Subcutaneous abdominal adipose tissue (tissue), 5 donors: ENCODE data around the gene IQCK.
A peak's percentile ranks its signal among the peaks of the same experiment; 100 is the strongest.
"Not testable (repeated sequence)": the region's sequence is repeated elsewhere in the genome, so short reads cannot be mapped to it uniquely, and the experiment has no call there.

Source experiments
- H3K27ac ChIP-seq: one replicate; pipeline ENCODE4 v1.7.0; 2013; ENCODE audit warnings: low read depth, mild to moderate bottlenecking, inconsistent platforms, low read length, moderate library complexity
- H3K27me3 ChIP-seq, 5 donors: one replicate each; pipeline ENCODE4 v1.7.0; 2013; ENCODE audit warnings: low read length in 5 of 5, inconsistent platforms in 1 of 5; ENCODE audit not compliant: control insufficient read depth in 5 of 5, insufficient read depth in 4 of 5
- H3K36me3 ChIP-seq, 5 donors: one replicate each; pipeline ENCODE4 v1.7.0; 2013; ENCODE audit warnings: low read length in 5 of 5; ENCODE audit not compliant: control insufficient read depth in 5 of 5, insufficient read depth in 5 of 5
- H3K4me1 ChIP-seq, 5 donors: one replicate each; pipeline ENCODE4 v1.7.0; 2013; ENCODE audit warnings: low read length in 5 of 5, mild to moderate bottlenecking in 3 of 5, moderate library complexity in 1 of 5; ENCODE audit not compliant: control insufficient read depth in 5 of 5, insufficient read depth in 5 of 5
- H3K4me3 ChIP-seq, 5 donors: one replicate each; pipeline ENCODE4 v1.7.0; 2013; ENCODE audit warnings: low read length in 5 of 5, low read depth in 1 of 5
- H3K9ac ChIP-seq, 5 donors: one replicate each; pipeline ENCODE4 v1.7.0; 2013; ENCODE audit warnings: low read length in 5 of 5, mild to moderate bottlenecking in 4 of 5, moderate library complexity in 3 of 5
- H3K9me3 ChIP-seq, 5 donors: one replicate each; pipeline ENCODE4 v1.7.0; 2013; ENCODE audit warnings: low read length in 5 of 5; ENCODE audit not compliant: control insufficient read depth in 5 of 5
- donor health status: healthy.
- donor health status: healthy.
- donor health status: healthy.
- donor health status: healthy.
- donor health status: healthy.

IQCK gene

DNA sequence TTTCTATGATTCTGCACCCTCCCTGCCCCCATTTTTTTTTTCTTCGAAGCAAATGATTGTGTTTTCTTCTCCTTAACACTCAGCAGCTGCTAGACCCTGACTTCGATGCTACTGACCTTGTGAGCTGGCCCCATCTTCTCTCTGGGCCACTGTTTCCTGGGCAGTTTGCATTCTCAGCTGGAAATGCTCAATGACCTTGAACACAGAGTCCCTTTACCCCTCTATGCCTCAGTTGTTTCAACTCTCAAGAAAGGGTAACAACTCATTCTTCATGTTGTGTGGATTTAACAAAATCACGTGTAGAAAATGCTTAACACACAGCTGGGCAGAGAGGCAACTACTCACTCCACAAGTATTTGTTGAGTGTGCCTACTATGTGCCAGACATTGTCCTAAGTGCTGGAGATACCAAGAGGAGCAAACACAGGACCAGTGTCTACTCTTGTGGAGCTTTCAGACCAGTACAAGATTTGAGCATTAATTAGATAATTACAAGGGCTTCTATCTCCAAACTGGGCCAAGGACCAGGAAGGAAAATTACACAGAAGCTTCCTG is 66.2 kb downstream of the IQCK start:
- Histone ChIP-seq H3K27ac (peak overlapping the region; percentile 57), H3K9ac (no peak overlapping the region)

DNA sequence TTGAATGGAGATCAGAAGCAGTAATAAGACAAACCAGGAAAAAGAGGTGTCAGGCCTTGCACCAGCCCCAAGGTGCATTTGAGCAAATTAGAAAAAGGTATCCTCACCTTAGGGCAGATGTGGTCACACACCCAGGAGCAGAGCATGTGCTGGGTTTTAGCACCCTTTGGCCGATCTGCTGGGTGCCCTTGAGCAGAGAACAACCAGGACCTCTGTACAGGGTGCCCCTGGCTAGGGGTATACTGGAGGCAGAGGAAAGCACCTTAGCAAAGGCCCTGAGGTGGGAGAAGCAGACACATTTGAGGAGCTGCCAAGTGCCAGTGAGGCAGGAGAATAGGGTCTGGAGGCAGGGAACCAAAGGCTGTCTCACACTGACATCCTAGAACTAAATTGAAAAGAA is 67.0 kb downstream of the IQCK start:
- no peak overlapping the region for H3K27ac ChIP-seq
- H3K4me1 ChIP-seq: peaks cover 10 to 25% (median 21%) of the 10 kb centered on the region in 5 donors
- H3K36me3 ChIP-seq: no peaks in the 10 kb centered on the region
- H3K4me3 ChIP-seq: no peak overlapping the region
- H3K27me3 ChIP-seq: peaks cover 0 to 9% (median 0%) of the 10 kb centered on the region in 5 donors
- no peaks in the 10 kb centered on the region for H3K9me3 ChIP-seq
- no peak overlapping the region for H3K9ac ChIP-seq

More for the DNA sequence above, 66.2 kb downstream of the IQCK start:
- peaks cover 0 to 9% (median 0%) of the 10 kb centered on the region in 5 donors for H3K27me3 ChIP-seq
- H3K4me3 ChIP-seq: peak overlapping the region in 1 of 5 donors; percentile 24
- no peaks in the 10 kb centered on the region for H3K9me3 ChIP-seq
- peaks cover 10 to 25% (median 21%) of the 10 kb centered on the region in 5 donors for H3K4me1 ChIP-seq
- no peaks in the 10 kb centered on the region for H3K36me3 ChIP-seq

DNA sequence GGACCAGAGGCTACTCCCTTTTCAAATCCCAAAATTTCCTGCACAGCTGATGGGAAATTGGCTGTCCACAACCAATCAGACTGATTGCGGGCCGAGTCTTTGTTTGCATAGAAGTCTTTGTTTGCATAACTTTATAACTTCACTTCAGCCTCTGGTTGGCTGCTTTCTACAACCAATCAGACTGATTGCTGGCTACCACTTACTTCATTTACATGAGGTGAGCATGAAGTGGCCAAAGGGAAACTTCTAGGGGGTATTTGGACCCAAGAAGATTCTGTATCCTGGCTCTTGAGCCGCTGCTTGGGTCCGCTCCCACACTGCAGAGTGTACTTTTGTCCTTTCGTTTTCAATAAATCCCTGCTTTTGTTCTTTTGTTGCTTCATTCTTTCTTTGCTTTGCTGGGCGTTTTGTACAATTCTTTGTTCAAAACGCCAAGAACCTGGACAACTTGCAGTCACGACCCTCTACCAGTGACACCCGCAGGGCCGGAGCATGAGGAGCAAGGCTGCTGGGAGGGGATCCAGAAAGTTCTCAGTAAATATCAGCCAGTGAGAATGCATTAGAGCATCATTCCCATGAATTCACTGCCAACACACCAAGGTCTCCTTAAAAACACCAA is 67.5 kb downstream of the IQCK start:
- no peak overlapping the region for H3K4me3 ChIP-seq
- peaks cover 10 to 25% (median 21%) of the 10 kb centered on the region in 5 donors for H3K4me1 ChIP-seq
- H3K36me3 ChIP-seq: no peaks in the 10 kb centered on the region
- H3K27ac ChIP-seq: no peak overlapping the region
- H3K9me3 ChIP-seq: no peaks in the 10 kb centered on the region
- peaks cover 0 to 9% (median 0%) of the 10 kb centered on the region in 5 donors for H3K27me3 ChIP-seq
- no peak overlapping the region for H3K9ac ChIP-seq

DNA sequence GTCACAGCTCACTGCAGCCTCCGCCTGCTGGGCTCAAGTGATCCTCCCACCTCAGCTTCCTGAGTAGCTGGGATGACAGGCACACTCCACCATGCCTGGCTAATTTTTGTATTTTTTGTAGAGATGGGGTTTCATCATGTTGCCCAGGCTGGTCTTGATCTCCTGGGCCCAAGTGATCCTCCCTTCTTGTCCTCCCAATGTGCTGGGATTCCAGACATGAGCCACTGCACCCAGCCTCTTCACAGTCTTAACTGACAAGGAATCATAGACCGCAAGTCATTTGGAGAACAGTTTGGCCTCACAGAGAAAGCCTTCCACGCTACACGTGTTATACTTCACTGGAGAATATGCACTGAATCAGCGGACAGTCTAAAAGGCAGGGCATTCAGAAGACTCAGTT is 83.3 kb downstream of the IQCK start:
- H3K9ac ChIP-seq, H3K36me3 ChIP-seq, H3K9me3 ChIP-seq, H3K27me3 ChIP-seq, H3K27ac ChIP-seq, H3K4me3 ChIP-seq: not testable (repeated sequence)
- peaks cover 0 to 18% (median 4%) of the 10 kb centered on the region in 5 donors for H3K4me1 ChIP-seq

DNA sequence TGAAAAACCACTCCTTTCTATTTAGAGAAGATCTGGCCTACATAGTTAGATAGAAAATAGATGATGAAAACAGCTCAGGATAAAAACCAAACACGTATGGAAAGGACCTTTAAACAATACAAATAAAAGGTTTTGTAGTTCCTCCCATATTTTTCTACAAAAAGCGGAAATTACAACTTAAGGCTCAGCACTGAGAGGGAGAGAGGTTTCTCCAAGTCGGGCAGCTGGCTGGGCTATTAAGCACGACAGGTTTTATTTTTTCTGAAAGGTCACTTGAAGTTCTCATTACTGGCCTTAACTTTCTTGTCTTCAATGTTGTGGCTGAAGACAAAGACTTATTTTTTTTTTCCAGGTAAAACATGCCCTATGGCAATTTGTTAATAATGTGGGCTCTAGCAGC is 83.8 kb downstream of the IQCK start:
- H3K4me3 ChIP-seq, H3K27me3 ChIP-seq, H3K9me3 ChIP-seq, H3K27ac ChIP-seq, H3K36me3 ChIP-seq, H3K9ac ChIP-seq: not testable (repeated sequence)
- peaks cover 0 to 18% (median 4%) of the 10 kb centered on the region in 5 donors for H3K4me1 ChIP-seq

DNA sequence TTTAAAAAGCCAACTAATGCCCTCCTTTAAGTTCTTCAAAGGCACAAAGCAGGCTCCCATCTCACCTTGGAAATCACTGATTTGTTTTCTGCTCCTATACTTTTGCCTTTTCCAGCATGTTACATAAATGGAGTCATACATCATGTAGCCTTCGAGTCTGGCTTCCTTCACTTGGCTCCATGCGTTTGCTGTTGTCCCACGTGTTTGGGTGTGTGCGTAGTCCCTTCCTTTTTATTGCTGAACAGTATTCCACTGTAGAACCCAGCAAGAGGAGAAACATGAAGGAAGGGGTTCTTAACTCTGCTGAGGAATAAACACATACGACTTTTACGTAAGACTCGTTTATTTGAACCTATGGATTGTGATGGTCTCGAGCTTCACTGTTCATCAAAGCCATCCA is 84.5 kb downstream of the IQCK start:
- H3K27ac ChIP-seq: peak overlapping the region; percentile 3
- peaks cover 0 to 13% (median 8%) of the 10 kb centered on the region in 5 donors for H3K9me3 ChIP-seq
- H3K9ac ChIP-seq: no peak overlapping the region
- H3K4me3 ChIP-seq: no peak overlapping the region
- peaks cover 0 to 4% (median 0%) of the 10 kb centered on the region in 5 donors for H3K27me3 ChIP-seq
- peaks cover 0 to 18% (median 4%) of the 10 kb centered on the region in 5 donors for H3K4me1 ChIP-seq
- H3K36me3 ChIP-seq: no peaks in the 10 kb centered on the region

DNA sequence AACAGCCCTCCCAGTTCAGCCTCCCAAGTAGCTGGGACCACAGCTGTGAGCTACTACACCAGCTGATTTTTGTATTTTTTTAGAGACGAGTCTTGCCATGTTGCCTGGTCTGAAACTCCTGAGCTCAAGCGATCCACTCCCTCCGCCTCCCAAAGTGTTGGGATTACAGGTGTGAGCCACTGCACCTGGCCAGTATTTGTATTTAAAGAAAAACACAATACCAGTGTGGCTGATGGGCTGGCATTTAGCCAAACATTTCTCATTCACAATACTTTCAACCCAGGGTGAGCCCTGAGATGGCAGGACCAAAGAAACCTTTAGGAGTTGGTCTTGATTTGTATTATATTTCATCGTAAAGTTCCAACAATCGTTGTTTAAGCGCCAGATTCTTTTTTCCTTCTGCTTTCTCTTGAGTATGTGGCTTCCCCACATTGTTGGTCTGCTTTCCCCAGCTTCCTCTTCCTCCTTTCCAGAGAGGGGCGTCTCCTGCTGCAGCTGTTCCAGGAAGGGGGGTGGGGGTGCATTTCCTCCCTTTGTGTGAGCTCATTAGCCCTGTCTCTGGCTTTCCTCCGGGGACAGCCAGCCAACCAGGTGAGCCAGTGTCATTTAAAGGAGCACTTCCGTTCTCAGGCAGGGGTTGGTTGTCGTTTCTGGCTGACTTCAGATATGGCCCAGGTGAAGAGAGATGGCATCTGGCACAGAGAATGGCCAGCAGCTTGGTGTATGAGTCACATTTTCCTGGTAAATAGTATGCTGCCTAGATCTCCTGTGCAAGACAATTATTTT is 86.7 kb downstream of the IQCK start:
- Histone ChIP-seq H3K27ac (peak overlapping the region; percentile 37), H3K9me3 (peaks cover 0 to 13% (median 8%) of the 10 kb centered on the region in 5 donors), H3K36me3 (no peaks in the 10 kb centered on the region), H3K9ac (no peak overlapping the region), H3K4me1 (peaks cover 0 to 32% (median 9%) of the 10 kb centered on the region in 5 donors), H3K4me3 (peak overlapping the region in 1 of 5 donors; percentile 9), H3K27me3 (peaks cover 0 to 4% (median 0%) of the 10 kb centered on the region in 5 donors)

DNA sequence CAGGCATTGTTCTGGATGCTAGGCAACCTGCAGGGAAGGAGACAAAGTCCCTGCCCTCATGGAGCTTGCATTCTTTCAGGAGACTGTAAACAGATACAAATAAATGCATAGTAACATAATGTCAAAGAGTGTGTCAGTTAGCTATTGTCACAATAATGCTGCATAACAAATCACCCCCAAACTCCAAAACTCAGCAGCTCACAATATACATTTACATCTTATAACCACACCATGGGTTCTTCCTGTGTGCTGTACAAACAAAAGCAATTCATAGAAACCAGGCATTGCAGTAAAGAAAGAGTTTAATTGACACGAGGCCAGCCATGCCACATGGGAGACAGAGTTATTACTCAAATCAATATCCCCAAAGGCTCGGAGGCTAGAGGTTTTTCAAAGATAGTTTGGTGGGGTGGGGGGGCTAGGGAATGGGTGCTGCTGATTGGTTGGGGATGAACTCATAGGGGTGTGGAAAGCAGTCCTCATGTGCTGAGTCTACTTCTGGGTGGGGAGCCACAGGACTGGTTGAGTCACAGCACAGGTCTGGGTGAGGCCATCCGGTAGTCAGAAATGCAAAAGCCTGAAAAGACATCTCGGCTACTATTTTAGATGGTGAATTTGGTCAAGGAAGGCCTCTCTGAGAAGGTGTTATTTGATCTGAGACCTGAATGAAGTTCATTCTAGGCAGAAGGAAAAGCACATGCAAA is 87.5 kb downstream of the IQCK start:
- Histone ChIP-seq H3K27ac (peak overlapping the region; percentile 37), H3K9ac (peak overlapping the region in 1 of 5 donors; percentile 21), H3K4me1 (peaks cover 0 to 33% (median 10%) of the 10 kb centered on the region in 5 donors), H3K4me3 (peak overlapping the region in 1 of 5 donors; percentile 9), H3K9me3 (peaks cover 0 to 13% (median 8%) of the 10 kb centered on the region in 5 donors), H3K36me3 (no peaks in the 10 kb centered on the region), H3K27me3 (peaks cover 0 to 4% (median 0%) of the 10 kb centered on the region in 5 donors)

DNA sequence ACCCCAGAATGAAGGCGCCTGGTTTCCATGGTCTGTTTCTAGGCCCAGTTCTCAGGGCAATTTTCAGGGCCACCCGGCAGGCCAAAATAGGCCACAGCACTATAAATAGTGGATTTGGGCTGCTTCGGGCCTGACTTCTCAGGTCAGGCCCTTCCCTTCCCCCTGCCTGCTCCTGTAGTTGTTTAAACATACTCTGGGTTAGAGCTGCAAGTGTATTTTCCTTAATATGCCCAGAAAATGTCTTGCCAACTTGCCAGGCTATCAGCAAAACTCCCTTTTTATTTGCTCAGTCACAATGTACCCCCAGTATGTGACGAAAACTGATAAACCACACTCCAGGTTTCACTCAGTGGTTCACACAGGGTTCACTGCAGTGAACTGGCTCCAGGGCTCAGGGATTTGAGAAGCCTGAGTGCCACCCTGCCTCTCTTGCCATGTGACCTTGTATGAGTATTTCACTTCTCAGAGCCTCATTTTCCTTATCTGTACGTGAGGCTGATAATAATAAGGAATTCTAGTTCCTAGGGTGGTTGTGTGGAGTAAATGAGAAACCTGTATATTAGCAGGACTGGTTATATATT is 90.1 kb downstream of the IQCK start:
- H3K27me3 ChIP-seq: peaks cover 0 to 4% (median 0%) of the 10 kb centered on the region in 5 donors
- H3K27ac ChIP-seq: no peak overlapping the region
- no peak overlapping the region for H3K4me3 ChIP-seq
- H3K9ac ChIP-seq: no peak overlapping the region
- no peaks in the 10 kb centered on the region for H3K36me3 ChIP-seq
- H3K4me1 ChIP-seq: peaks cover 2 to 34% (median 15%) of the 10 kb centered on the region in 5 donors
- H3K9me3 ChIP-seq: peaks cover 0 to 18% (median 11%) of the 10 kb centered on the region in 5 donors
